Measurements from ENCODE around the gene MESP1.
"Not testable (repeated sequence)": the region's sequence is repeated elsewhere in the genome, so short reads cannot be mapped to it uniquely, and the experiment has no call there.

Gene MESP1

GRCh38 chr15:89750560-89751542 is at the start of gene MESP1:
Gene MESP1, minus strand, starts transcription at chr15:89751249. Its CDS starts 18 bp downstream, at chr15:89751231.
- peak; percentile 72 for DNase-seq

GRCh38 chr15:89799918-89800498 is 49.0 kb upstream of the MESP1 start:
- DNase-seq: no peak

- DNase-seq: no peak
Measured at GRCh38 chr15:89799011-89799911, 48.2 kb upstream of the MESP1 start.

GRCh38 chr15:89797678-89798201 is 46.7 kb upstream of the MESP1 start:
- DNase-seq: no peak

GRCh38 chr15:89795996-89796395 is 44.9 kb upstream of the MESP1 start:
- DNase-seq: no peak

GRCh38 chr15:89794627-89795241 is 43.7 kb upstream of the MESP1 start:
- no peak for DNase-seq

- DNase-seq: no peak
Measured at GRCh38 chr15:89792106-89792805, 41.2 kb upstream of the MESP1 start.

GRCh38 chr15:89790661-89791060 is 39.6 kb upstream of the MESP1 start:
- DNase-seq: no peak

GRCh38 chr15:89790206-89790605 is 39.2 kb upstream of the MESP1 start:
- DNase-seq: no peak

- DNase-seq: not testable (repeated sequence)
Measured at GRCh38 chr15:89788585-89788984, 37.5 kb upstream of the MESP1 start.

GRCh38 chr15:89787944-89788343 is 36.9 kb upstream of the MESP1 start:
- no peak for DNase-seq

GRCh38 chr15:89785774-89786140 is 34.7 kb upstream of the MESP1 start:
- DNase-seq: no peak

- no peak for DNase-seq
Measured at GRCh38 chr15:89785064-89785773, 34.2 kb upstream of the MESP1 start.

- DNase-seq: no peak
Measured at GRCh38 chr15:89784686-89784960, 33.6 kb upstream of the MESP1 start.

GRCh38 chr15:89783861-89784685 is 33.0 kb upstream of the MESP1 start:
- DNase-seq: no peak

GRCh38 chr15:89783111-89783860 is 32.2 kb upstream of the MESP1 start:
- DNase-seq: no peak

- DNase-seq: not testable (repeated sequence)
Measured at GRCh38 chr15:89782619-89782950, 31.5 kb upstream of the MESP1 start.

GRCh38 chr15:89781891-89782618 is 31.0 kb upstream of the MESP1 start:
- no peak for DNase-seq

- no peak for DNase-seq
Measured at GRCh38 chr15:89781055-89781454, 30.0 kb upstream of the MESP1 start.

Measured in NCI-H2107 (cell line).